HG03095 (cell line): Measurements from ENCODE around the gene ICA1.

Experiments
- ATAC-seq: cut with Tn5 transposase; IDR thresholded peaks from one replicate; pipeline ENCODE4 v1.9.1; 2021; ENCODE audit warnings: moderate library complexity; ENCODE audit not compliant: unreplicated experiment

The ICA1 gene

DNA sequence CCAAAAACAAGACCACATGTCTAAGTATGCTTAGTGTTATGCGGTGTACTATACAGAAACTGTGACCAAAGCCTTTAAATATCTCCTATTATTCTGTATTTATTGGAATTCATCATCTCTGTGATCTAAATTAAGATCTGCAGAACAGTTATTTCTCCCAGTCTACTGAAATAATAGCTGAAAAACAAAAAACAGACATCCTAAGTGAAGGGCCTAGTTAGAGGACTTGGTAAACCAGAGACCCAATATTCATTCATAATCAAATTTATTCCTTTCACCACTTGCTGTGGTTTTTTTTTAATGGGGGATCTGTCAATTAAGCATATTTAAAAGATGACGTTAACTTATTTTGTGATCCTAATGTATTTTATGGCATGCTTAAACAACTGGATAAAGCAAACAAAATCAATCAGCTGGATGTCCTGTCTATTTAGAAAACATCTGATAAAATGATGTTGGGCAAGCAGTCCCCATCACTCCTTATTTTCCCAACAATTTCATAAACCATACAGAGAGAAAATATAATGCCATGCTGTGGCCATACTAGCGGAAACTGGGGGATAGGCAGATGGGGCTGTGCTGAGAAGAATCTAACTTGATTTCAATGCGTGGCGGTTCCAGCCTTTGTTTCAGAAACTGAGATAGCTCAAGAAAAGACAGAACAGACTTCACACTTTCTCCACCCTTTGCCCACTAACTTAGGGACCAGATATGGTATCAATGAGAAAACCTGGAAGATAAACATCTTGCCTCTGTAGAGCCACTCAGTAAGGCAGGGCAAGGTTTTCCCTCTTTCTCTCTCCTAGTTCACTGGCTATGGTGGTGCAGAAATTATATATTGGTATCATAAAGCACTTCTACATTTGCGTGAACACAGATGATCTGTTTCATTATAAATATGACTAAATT, 32.9 kb downstream of the ICA1 start:
- no peak for ATAC-seq

DNA sequence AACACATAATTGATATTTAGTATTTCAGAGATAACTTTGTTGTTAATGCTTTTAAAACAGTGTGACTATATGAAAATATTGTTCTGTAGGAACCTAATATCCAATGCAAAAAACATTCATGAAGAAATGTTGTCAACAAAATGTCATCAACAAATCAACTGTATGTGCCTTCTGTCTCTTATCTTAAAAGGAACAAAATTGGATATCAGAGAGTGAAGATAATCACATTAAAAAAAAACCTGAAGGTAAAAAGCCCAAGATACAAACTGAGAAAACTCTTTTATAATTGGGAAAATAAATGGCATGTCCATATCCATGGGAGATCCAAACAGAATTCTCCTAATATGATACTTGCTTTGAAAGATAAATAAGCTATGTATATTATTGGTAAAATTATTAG, 33.9 kb downstream of the ICA1 start:
- no peak for ATAC-seq

DNA sequence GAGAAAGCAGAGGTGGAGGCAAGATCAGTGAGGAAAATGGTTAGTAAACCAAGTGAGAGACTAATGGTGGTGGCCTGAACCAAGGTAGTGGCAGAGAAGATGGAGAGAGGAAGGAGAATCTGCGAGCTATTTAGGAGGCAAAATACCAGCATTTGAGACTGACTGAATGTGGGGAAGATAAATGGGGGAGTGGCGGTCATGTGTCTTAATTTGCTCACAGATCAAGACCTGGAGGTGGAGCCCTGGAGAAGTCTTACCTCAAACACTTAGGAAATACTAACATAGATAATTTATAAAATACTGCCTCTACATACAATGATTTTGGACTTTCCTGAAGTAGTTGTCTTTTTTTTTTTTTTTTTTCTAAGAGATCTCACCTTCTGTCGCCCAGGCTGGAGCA, 34.7 kb downstream of the ICA1 start:
- no peak for ATAC-seq

DNA sequence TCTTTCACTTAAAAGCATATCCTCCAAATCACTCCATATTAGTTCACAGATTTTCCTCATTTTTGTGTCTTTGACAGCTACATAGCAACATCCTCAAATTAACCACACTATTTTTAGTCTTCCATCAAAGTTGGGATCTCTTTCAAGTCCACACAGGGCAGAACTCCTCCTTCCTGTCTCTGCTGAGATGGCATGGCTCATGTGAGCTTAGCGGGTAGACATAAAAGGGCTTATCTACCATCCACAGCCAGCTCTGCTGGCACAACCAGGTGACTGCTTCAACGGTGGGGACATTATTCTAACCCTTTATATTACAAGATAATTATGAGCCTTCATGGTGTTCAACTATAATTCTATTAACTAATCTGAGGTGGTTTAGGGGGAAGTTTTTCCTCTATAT, 35.5 kb downstream of the ICA1 start:
- ATAC-seq, result no peak

DNA sequence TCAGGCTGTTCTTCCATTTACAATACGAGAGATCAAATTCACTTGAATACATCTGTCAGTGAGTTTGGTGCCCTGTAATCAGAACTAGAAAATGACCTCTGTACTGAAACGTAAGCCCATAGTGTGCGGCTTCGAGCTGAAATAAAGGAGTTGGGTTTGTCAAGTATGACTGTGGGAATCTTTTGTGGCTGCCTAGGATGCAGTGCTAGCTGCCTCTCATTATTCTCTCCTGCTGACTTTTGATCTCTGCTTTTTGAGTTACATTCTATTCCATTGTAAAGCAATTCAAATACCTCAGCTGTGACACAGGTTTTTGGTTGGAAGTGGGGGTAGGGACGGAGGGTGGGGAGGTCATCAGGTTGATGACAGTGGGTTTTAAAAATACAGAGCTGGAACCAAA, 40.4 kb downstream of the ICA1 start:
- no peak for ATAC-seq

DNA sequence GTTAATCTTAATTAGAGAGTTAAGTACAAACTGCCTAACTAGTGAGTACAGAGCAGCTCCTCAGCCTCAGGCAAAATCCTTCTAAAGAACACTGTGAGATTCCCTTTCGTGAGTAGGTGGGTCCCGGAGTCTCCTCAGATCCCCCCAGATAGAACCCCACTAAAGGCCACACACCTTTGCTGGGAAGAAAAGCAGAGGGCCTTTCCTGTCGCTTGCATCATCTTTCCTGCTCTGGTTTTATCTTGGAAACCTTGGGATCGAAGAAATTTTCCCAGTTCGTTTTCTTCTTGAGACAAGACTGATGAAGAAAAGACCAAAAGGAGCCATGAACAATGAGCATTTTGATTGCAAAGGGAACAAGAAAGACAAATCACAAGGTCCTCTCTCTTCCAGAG, 40.9 kb downstream of the ICA1 start:
- ATAC-seq, result no peak

DNA sequence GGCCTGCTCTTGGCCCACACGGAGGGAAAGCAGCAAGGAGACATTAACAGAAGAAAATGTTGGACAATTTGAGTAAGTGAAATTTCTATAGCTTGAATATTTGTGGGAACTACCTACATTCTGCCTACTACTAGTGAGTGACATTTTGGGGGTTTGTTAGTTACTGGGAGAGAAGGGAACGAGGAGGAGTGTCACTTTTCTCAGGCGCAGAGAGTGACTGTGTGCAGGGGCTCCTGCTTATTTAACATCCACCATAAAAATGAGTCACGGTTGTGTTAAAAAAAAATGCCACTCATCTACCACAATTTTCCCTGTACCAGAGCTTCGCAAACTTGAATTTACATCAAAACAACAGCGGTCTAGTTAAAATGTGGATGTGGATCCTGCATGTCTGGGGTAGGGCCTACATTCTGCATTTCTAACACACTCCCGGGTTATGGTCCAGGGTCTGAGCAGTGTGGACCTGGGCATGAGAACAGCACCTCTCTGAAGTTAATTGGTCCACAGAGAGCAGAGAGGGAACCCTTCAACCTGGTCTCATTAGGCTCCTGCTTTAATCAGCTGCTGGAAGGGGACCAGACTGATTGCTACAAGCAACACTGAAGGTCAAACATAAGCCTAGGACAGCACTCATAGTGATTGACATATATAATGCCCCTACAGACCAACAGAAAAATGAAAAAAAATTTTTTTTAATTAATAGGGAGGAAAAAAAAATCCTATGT, 41.4 kb downstream of the ICA1 start:
- ATAC-seq, result no peak

DNA sequence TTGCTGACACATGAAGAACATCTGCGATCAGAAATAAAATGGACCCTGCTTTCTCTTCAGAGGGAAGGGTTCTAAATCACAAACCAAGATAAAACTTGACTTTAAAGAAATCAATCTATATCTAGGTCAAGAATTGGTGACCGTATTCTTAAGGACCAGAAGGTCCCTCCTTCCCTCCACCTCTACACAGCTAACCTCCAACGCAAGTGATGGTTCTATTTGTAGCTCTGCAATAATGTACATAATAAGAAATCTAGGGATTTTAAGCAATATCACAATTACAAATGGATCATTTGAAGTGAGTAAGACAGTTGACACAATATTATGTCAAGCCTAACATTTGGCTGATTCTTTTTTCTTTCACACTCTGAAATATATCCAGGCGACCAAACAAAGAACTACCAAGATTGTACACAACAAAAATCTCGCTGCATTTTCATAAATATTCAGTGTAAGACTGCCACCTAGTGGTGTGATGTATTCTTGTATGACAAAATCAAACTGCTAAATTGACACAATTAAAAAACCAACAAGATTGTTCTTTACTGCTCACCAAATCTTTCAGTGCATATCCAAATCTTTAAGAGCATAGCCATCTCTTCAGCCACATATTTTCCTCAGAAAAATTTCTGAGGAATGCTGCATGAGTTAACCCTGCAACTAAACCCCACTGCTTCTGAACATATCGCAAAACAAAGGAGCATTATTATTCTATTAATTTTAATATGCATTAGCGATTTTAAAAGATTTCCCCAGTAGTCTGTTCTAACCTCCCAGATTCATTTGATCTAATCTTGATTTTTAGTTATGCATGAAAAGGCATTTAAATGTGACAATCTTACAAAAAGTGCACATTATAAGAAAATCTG, 44.5 kb downstream of the ICA1 start:
- no peak for ATAC-seq

DNA sequence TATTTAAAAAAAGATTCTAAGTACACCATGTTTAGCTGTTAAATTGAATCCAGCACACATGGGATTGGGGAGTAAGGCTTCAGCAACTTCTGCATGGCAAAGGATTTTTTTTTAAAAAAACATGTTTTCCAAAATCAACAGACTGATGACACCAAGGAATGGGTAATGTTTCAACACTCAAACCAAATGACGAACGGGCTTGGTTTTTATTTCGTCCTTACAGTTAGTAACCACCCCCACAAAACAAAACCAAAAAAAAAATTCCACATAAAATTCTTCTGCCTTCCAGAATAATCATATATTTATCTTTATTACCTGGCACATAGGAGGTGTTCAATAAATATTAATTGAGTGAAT, 45.7 kb downstream of the ICA1 start:
- ATAC-seq, result no peak

DNA sequence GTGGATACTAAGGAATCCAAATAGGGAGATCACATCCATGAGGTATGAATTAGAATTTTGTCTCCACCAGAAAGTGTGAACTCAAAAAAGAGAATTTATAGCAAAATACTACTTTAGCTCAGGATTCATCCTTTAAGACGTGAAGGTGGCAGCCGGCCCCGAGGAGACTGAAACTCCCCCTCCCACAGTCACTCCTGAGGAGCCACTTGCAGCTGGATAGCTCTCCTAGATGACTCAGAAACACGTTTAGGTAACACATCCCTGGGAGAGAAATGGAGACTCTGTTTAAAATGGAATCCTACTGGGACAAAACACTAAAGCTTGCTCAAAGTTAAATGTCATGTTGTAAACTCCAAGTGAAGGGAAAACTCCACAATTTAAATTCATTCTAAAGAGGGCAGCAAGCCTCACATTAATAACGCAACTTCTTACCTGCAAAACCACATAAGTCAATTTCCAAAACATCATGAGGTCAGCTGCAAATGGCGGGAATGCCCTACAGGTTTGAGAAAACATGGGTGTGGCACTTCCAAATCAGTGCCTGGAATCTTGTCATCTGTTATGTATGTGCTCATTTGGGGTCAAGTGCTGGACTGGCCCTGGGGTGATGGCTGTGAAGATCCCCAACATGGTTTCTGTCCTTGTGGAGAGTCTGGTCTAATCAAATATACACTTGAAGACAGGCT, 46.2 kb downstream of the ICA1 start:
- ATAC-seq, result no peak

DNA sequence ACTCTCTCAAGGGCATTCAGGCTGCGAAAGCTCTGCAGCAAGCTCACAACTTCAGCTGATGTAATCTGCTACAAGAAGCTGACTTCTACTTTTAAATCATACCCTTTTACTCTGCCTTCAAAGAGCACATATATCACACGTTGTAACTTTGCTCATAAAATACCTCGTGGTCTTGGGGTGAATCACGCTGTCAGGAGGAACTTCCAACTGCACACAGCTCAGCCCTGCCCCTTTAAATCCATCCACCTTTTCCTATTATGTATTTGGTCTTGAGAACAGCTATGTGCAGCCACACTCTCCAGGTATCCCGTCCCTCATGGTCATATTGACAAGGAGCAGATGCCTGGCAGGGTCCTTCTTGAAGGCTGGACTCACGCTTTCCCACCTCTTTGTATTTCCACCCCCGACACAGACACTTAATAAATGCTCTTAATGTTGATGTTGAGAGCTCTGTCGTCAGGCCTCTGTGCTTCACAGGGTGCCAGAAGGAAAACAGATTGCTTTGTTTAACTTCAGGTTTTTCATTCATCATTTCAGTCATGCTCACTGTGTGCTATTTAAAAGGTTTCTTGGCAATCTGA, 47.6 kb downstream of the ICA1 start:
- no peak for ATAC-seq

DNA sequence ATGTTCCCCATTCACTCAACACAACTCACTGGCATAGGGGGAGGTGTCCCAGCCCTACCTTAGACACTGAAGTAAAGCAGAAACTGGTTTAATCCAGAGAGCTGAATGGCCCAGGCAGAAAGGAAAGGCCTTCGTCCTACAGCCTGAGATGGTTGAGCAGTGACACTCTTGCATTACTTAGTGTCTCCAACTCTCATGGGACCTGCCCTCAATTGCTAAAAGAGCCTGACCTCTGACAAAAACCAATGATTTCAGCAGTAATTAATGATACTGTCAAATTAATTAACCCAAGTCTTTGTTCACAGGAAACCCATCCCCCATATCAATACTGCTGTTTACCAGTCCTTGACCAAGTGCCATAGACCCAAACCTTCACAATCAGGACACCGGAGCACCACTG, 48.6 kb downstream of the ICA1 start:
- ATAC-seq, result no peak

DNA sequence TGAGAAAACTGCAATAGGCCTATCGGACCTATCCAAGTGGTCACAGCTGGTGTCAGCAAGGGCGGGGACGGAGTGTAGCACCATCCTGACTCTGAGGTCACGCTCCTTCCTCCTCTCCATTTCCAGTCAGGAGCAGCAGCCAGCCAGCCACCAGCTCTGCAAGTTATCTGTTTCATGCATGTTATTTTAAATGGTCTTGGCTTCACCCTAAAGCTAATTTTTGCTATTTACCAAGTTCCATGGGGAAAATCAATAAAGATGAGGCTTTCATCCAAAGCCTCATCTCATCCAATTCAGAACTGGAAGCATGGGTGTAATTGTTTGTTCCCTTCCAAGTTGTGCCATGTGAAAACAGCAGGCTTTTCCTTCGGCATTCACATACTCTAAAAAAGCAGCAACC, 49.3 kb downstream of the ICA1 start:
- ATAC-seq, result no peak

DNA sequence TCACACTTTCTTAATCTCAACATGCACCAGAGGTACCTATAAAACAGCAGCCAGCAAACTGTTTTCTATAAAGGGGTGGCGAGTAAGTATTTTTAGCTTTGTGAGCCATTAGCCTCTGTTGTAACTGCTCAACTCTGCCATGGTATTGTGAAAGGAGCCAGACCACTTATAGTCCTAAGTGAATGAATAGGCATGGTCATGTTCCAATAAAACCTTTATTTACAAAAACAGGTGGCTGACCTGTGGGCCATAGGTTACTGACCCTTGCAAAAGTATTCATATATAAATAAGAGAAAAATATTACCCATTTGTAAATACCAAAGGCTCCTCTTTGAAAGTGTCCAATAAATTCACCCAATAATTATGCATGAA, 50.3 kb downstream of the ICA1 start:
- no peak for ATAC-seq

DNA sequence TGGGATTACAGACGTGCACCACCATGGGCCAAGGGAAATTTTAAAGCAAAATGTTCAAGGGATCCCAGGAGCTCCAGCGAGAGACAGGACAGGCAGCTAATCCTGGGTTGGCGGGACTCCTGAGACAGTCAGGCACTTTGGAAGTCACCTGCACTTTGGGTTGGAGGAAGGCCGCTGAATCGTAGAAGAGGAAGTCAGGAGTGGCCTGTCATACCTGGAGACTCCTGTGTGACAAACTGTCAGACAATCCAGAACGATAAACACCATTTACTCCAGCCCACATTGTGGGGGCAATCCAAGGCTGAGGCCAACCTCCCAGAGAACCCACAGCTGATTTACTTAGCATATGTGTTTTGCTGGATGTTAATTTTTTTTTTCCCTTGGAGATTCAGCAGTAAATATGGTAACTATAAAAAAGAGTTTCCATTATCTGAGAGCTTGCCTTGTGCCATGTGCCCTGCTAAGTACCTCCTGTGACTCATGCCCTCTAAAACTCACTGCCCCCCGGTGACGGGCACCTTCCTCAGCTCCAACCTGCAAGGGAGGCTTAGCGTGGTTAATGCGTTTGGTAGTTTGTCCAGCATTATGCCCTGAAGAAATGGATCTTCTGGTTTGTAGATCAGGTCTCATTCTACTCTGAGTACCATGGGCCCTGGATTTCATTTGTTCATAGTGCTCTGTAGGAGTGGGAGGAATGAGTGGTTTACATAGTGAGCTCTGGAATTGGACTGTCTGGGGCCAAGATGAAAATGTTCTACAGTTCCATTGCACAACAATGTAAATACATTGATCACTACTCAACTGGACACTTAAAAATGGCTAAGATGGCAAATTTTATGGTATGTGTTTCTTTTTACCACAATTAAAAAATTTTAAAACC, 50.9 kb downstream of the ICA1 start:
- no peak for ATAC-seq

DNA sequence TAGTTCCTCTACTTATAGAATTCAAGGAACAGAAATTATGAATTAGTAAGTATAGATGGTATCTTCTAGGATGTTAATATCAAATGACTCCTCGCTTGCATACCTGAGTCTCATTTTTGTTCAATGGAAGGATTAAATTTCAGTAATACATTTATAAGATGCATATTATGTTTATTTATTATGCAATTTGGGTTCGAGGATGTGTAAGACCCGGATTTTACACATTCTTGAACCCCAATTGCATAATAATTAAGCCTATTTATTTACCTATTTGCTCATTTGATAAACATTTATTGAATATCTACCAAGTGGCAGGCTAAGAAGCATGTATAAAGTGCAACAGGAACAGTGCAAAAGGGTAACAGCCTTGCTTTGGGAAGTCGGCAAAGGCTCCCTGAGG, 52.6 kb downstream of the ICA1 start:
- no peak for ATAC-seq

DNA sequence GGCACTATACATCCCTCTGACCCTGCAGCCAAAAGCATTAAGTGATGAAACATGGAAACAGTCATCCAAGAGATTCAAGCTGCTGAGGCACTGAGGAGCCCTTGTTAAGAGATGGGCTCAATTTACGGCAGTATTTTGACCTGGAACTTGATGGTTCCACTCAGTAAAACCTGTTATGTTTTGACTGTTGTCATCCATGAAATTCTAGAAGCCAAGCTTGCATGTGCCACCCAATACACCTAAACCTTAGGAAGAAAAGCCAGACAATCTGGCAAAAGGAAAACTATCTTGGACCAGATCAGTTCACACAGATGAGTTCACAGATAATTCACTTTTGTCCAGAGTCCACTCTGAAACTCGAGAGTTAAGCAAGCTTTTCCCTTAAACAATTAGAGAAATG, 53.2 kb downstream of the ICA1 start:
- ATAC-seq, result no peak

DNA sequence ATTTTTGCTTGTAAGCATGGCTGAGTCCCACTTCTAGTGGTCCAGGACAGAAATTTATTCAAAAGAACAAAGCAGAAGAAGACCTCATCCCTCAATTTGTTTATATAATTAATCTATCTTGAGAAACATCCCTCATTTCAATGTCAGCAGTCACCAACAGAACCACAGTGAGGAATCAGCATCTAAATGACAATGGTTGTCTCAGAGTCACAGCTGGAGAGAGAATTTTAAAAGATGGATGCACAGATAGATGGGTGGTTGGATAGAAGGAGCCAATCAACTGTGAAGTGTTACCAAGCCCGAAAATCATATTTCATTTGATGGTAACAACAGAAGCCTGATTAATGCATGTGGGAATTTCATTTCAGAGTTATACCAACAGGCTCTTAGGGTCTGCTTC, 55.0 kb downstream of the ICA1 start:
- ATAC-seq, result no peak

DNA sequence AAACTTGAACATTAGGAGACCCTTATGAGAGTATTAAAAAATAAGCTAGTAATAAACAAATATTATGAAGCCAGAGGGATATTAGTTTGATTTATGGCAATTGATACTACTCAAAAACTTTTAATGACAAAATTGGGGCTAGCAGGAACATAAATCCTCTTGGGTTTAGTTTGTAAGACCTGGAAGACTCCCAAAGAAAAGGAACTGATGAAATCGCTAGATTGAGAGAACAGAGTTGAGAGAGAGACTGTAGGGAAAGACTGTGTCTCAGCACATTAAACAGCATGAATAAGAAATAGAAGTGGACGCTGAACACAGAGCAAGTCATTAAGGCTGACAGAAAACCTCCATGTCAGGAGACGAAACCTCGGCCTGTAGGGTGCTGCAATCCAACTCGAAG, 56.4 kb downstream of the ICA1 start:
- ATAC-seq, result no peak

DNA sequence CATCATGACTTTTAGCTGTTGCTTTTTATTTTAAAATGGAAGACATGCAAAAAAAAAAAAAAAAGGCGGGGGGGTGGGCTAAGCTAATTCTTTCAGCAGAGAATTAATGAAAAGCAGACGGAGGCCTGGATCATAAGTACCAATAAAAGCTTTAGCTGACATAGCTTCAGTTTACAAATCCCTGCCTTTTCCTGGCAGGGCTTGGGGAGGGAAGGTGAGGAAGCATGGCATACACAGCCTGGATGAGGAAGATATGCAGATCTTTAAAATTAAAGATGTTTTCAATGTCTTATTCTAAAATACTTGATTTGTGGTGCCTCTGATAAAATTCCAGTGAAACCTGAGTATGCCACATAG, 57.0 kb downstream of the ICA1 start:
- ATAC-seq, result no peak
